ENCODE data around the gene HIF1AN. TPM values are rescaled to one million over a fixed set of nuclear protein-coding genes. Genes with fewer than 3 reads are reported as not detected.

HIF1AN gene
- total RNA-seq, 2 donors from 2014 or later: 7.3 to 9.9 TPM

DNA sequence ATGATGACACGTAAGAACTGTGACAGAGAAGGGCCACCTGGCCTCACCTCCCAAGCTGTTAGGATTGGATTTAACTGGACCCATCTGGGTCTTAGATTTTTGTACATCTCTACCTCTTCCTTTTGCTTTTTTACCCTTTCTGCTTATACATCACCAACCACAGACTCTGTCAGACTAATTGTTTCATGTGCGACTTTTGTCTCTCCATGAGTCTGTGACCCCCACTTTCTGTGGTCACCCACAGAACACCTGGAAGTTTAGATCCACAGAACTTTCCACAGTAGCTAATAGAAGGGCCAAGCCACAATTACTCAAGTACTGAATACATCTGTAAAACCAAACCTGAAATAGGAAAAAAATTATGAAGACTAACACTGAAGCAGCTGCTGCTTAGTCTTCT is 39.2 kb upstream of the HIF1AN start:
- H3K27ac ChIP-seq: no peak overlapping the region
- H3K4me1 ChIP-seq: no peaks in the 10 kb centered on the region
- WGBS, 2 donors: 84 to 85% methylated on average over 2 of the region's 2 CpGs
- H3K36me3 ChIP-seq (replicated peaks in 1 of 2; ENCODE audit: insufficient read depth in 1 of 2, low read depth in 2 of 2): peaks cover 0 to 1% of the 10 kb centered on the region in 2 donors
- no peak overlapping the region for H3K4me3 ChIP-seq
- DNase-seq: no peak
- H3K27me3 ChIP-seq: no peaks in the 10 kb centered on the region
- no peak for ATAC-seq
- TF ChIP-seq CTCF (IDR thresholded peaks at IDR 0.05): no peak
- no peak for TF ChIP-seq POLR2A (IDR thresholded peaks at IDR 0.05)
- H3K9me3 ChIP-seq: no peaks in the 10 kb centered on the region
- intact Hi-C loops (cut with DNase I): no loop called here

GRCh38 chr10:100498059-100498458 is 37.7 kb upstream of the HIF1AN start:
- intact Hi-C loops (cut with DNase I): no loop called here
- no peak for TF ChIP-seq CTCF (IDR thresholded peaks at IDR 0.05)
- TF ChIP-seq POLR2A (IDR thresholded peaks at IDR 0.05): no peak
- H3K36me3 ChIP-seq (replicated peaks in 1 of 2; ENCODE audit: insufficient read depth in 1 of 2, low read depth in 2 of 2): peaks cover 0 to 1% of the 10 kb centered on the region in 2 donors

DNA sequence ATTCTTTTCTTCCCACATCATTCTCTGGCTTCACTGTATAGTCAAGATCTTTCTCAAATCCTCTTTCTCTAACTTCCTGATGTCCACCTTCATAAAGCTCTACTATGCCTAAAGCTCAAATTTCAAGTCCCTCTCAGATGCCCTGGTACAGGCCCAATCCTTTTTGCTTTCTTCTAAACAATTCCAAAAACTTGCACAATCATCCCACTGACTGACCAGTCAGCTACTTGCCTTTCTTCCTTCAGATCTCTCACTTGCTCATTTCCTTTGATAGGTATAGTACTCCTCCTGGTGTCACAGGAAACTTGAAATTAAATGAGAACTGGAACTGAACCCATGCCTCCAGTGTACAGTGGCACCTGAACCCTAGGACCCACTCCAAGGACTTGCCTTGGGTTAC is 34.3 kb upstream of the HIF1AN start:
- TF ChIP-seq POLR2A (IDR thresholded peaks at IDR 0.05) (no peak), CTCF (IDR thresholded peaks at IDR 0.05) (no peak)
- Histone ChIP-seq H3K4me1 (no peaks in the 10 kb centered on the region), H3K36me3 (replicated peaks in 1 of 2; ENCODE audit: insufficient read depth in 1 of 2, low read depth in 2 of 2) (no peaks in the 10 kb centered on the region), H3K4me3 (no peak overlapping the region), H3K27me3 (no peaks in the 10 kb centered on the region), H3K27ac (no peak overlapping the region), H3K9me3 (no peaks in the 10 kb centered on the region)
- ATAC-seq (no peak), DNase-seq (no peak)
- intact Hi-C loops (cut with DNase I): no loop called here

More at GRCh38 chr10:100498059-100498458, 37.7 kb upstream of the HIF1AN start:
- DNase-seq (no peak), ATAC-seq (no peak)
- no peak overlapping the region for H3K4me3 ChIP-seq
- H3K4me1 ChIP-seq: no peaks in the 10 kb centered on the region
- no peak overlapping the region for H3K27ac ChIP-seq
- H3K9me3 ChIP-seq: no peaks in the 10 kb centered on the region
- no peaks in the 10 kb centered on the region for H3K27me3 ChIP-seq
- WGBS, 2 donors: 94 to 97% methylated on average over 4 of the region's 4 CpGs

GRCh38 chr10:100502926-100503494 is 32.7 kb upstream of the HIF1AN start:
- WGBS, 2 donors: 88 to 92% methylated on average over 1 of the region's 1 CpG
- Histone ChIP-seq H3K27me3 (no peaks in the 10 kb centered on the region), H3K4me3 (no peak overlapping the region), H3K27ac (no peak overlapping the region), H3K4me1 (no peaks in the 10 kb centered on the region), H3K9me3 (no peaks in the 10 kb centered on the region), H3K36me3 (replicated peaks in 1 of 2; ENCODE audit: insufficient read depth in 1 of 2, low read depth in 2 of 2) (no peaks in the 10 kb centered on the region)
- no peak for TF ChIP-seq POLR2A (IDR thresholded peaks at IDR 0.05)
- TF ChIP-seq CTCF (IDR thresholded peaks at IDR 0.05): no peak
- ATAC-seq: no peak
- intact Hi-C loops (cut with DNase I): no loop called here
- DNase-seq: no peak

DNA sequence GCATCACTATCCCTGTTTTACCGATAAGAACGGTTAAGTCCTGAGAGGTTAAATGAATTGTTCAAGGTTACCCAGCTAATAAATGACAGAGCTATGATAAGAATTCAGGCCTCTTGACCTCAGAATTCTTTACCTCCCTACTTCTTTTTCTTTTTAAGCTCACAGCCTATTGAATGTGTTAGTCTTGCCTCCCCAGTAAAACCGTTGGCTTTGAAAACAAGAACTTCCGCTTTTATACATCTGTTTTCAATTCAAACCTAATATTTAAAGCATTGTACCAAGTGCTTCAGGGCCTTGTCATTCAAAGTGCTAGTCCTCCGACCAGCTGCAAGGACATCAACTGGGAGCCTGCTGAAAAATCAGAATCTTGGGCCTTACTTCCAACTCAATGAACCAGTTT is 31.6 kb upstream of the HIF1AN start:
- no peaks in the 10 kb centered on the region for H3K9me3 ChIP-seq
- no peaks in the 10 kb centered on the region for H3K27me3 ChIP-seq
- H3K27ac ChIP-seq: no peak overlapping the region
- H3K36me3 ChIP-seq (replicated peaks in 1 of 2; ENCODE audit: insufficient read depth in 1 of 2, low read depth in 2 of 2): no peaks in the 10 kb centered on the region
- DNase-seq (no peak), ATAC-seq (no peak)
- intact Hi-C loops (cut with DNase I): no loop called here
- H3K4me1 ChIP-seq: no peaks in the 10 kb centered on the region
- no peak overlapping the region for H3K4me3 ChIP-seq
- 18 to 26% methylated on average over 5 of the region's 5 CpGs for WGBS, 2 donors
- TF ChIP-seq CTCF (IDR thresholded peaks at IDR 0.05) (no peak), POLR2A (IDR thresholded peaks at IDR 0.05) (no peak)
